ENCODE data around the gene LBHD2.

The LBHD2 gene

DNA sequence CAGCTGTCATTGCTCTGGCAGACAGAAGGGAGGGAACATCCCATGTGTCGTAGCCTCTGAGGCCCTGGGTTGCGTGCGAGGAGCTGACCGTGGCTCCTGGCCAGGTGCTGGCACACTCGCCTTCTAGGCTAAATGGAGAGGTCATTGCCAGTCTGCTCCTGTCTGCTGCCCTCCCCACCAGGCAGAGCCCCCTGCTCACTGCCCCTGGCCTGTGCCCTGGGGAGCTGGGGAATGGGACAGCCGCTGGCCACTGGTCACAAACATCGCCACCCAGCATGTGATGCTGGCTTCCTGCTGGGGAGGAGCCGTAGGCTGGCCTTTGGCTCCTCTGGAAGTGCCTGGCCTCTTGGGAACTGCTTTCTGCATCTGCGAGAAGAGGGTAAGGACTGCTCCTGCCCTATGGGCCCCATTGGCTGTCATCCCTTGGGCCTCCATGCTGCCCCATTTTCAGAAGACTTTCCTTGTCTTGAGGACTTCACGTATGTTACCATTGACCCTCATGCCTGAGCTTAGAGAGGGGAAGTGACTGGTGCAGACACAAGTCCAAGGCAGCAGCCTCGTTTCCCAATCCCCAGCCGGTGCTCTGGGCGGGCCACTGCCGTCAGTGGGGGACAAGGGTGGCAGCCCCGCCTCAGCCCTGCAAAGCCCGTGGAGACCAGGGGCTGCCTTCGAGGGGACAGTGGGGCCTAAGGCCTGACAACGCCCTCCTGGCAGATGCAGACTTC is 37.3 kb downstream of the LBHD2 start:
- peaks cover 5% of the 10 kb centered on the region for H3K79me1 ChIP-seq (ENCODE audit: low read length)
- H3K4ac ChIP-seq (ENCODE audit: low read depth, low read length), result no peak overlapping the region
- no peaks in the 10 kb centered on the region for H3K36me3 ChIP-seq (ENCODE audit: control insufficient read depth, insufficient read depth, low read length)
- no peak overlapping the region for H2BK120ac ChIP-seq (ENCODE audit: low read depth, low read length)
- no peak overlapping the region for H3K18ac ChIP-seq (ENCODE audit: low read length)
- H3K56ac ChIP-seq (ENCODE audit: low read length), result peak overlapping the region; percentile 61
- no peak for DNase-seq
- no peak overlapping the region for H4K8ac ChIP-seq (ENCODE audit: low read depth, low read length)
- H3K27ac ChIP-seq (ENCODE audit: low read depth, low read length), result peak overlapping the region; percentile 7
- no peak overlapping the region for H2BK15ac ChIP-seq (replicated peaks; ENCODE audit: low read depth)
- H3K79me2 ChIP-seq (ENCODE audit: control insufficient read depth, insufficient read depth, low read length), result peaks cover 1% of the 10 kb centered on the region
- no peak overlapping the region for H4K5ac ChIP-seq (ENCODE audit: low read length)
- no peaks in the 10 kb centered on the region for H3K27me3 ChIP-seq (ENCODE audit: insufficient read depth, low read length, poor library complexity)
- H2AK5ac ChIP-seq (ENCODE audit: low read length), result no peak overlapping the region
- H3K23ac ChIP-seq (ENCODE audit: low read length), result no peak overlapping the region
- H3K4me3 ChIP-seq (ENCODE audit: low read length), result no peak overlapping the region
- peak overlapping the region; percentile 20 for H3K9ac ChIP-seq (ENCODE audit: low read length)
- no peak overlapping the region for H3K4me2 ChIP-seq (ENCODE audit: low read length)
- H3K4me1 ChIP-seq (ENCODE audit: control insufficient read depth, low read depth, low read length), result peaks cover 10% of the 10 kb centered on the region
- WGBS (ENCODE audit: extremely low coverage, insufficient coverage, low lambda C conversion rate), result no CpG with 5 or more reads among the region's 18 CpGs
- no peak overlapping the region for H2BK5ac ChIP-seq (ENCODE audit: low read length)

GRCh38 chr14:103121846-103122584 is 38.0 kb downstream of the LBHD2 start:
- Histone ChIP-seq H3K36me3 (ENCODE audit: control insufficient read depth, insufficient read depth, low read length) (no peaks in the 10 kb centered on the region), H3K9ac (ENCODE audit: low read length) (peak overlapping the region; percentile 83), H2BK120ac (ENCODE audit: low read depth, low read length) (no peak overlapping the region), H3K27ac (ENCODE audit: low read depth, low read length) (peak overlapping the region; percentile 98), H3K79me2 (ENCODE audit: control insufficient read depth, insufficient read depth, low read length) (peaks cover 1% of the 10 kb centered on the region), H4K5ac (ENCODE audit: low read length) (no peak overlapping the region), H2BK5ac (ENCODE audit: low read length) (peak overlapping the region; percentile 85), H3K56ac (ENCODE audit: low read length) (peak overlapping the region; percentile 85), H3K27me3 (ENCODE audit: insufficient read depth, low read length, poor library complexity) (no peaks in the 10 kb centered on the region), H3K4me3 (ENCODE audit: low read length) (no peak overlapping the region), H4K8ac (ENCODE audit: low read depth, low read length) (no peak overlapping the region), H3K23ac (ENCODE audit: low read length) (peak overlapping the region; percentile 86), H3K18ac (ENCODE audit: low read length) (peak overlapping the region; percentile 91), H3K4ac (ENCODE audit: low read depth, low read length) (no peak overlapping the region), H3K4me2 (ENCODE audit: low read length) (peak overlapping the region; percentile 53), H2BK15ac (replicated peaks; ENCODE audit: low read depth) (no peak overlapping the region), H2AK5ac (ENCODE audit: low read length) (no peak overlapping the region), H3K4me1 (ENCODE audit: control insufficient read depth, low read depth, low read length) (peaks cover 10% of the 10 kb centered on the region), H3K79me1 (ENCODE audit: low read length) (peaks cover 5% of the 10 kb centered on the region)
- no CpG with 5 or more reads among the region's 23 CpGs for WGBS (ENCODE audit: extremely low coverage, insufficient coverage, low lambda C conversion rate)
- DNase-seq, result peak; percentile 92

GRCh38 chr14:103122585-103122946 is 38.6 kb downstream of the LBHD2 start:
- WGBS (ENCODE audit: extremely low coverage, insufficient coverage, low lambda C conversion rate), result no CpG with 5 or more reads among the region's 15 CpGs
- Histone ChIP-seq H3K56ac (ENCODE audit: low read length) (peak overlapping the region; percentile 85), H3K4me1 (ENCODE audit: control insufficient read depth, low read depth, low read length) (peaks cover 10% of the 10 kb centered on the region), H2AK5ac (ENCODE audit: low read length) (no peak overlapping the region), H3K36me3 (ENCODE audit: control insufficient read depth, insufficient read depth, low read length) (no peaks in the 10 kb centered on the region), H3K27me3 (ENCODE audit: insufficient read depth, low read length, poor library complexity) (no peaks in the 10 kb centered on the region), H2BK15ac (replicated peaks; ENCODE audit: low read depth) (no peak overlapping the region), H3K18ac (ENCODE audit: low read length) (peak overlapping the region; percentile 91), H2BK5ac (ENCODE audit: low read length) (peak overlapping the region; percentile 85), H3K27ac (ENCODE audit: low read depth, low read length) (peak overlapping the region; percentile 98), H3K23ac (ENCODE audit: low read length) (peak overlapping the region; percentile 95), H3K4ac (ENCODE audit: low read depth, low read length) (peak overlapping the region; percentile 76), H2BK120ac (ENCODE audit: low read depth, low read length) (peak overlapping the region; percentile 5), H3K4me2 (ENCODE audit: low read length) (peak overlapping the region; percentile 39), H3K79me2 (ENCODE audit: control insufficient read depth, insufficient read depth, low read length) (peaks cover 1% of the 10 kb centered on the region), H4K5ac (ENCODE audit: low read length) (no peak overlapping the region), H4K8ac (ENCODE audit: low read depth, low read length) (no peak overlapping the region), H3K4me3 (ENCODE audit: low read length) (no peak overlapping the region), H3K79me1 (ENCODE audit: low read length) (peaks cover 5% of the 10 kb centered on the region), H3K9ac (ENCODE audit: low read length) (peak overlapping the region; percentile 83)
- no peak for DNase-seq

DNA sequence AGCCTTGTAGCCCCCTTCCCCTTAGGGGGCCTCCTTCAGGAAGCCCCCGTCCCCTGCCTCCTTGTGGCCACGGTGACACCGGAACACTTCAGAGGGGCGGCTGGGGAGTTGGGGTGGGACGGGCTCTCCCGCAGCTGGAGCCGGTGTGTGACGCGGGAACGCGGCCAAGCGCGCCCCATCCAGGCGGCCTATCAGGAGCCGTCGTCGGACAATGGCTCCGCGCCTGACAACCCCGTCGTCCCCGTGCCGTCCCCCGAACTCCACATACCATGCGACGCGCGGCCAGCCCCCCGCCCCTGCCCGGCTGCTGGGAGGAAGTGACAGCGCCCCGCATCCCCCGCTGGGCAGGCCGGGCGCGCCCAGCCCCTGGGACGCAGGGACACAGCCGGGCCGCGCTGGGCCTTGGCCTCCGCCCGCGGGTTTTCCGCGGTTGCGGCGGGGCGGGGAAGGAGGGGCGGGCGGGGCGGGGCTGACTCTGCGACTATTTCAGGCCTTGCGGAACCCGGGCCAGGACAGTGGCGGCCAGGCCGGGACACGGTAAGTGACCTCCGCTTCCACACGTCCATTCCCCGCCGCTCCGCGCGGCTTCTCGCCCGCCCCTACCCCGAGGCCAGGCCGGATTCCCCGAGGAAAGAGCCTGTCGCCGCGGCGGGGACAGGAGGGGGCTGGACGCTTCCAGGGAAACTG is 39.1 kb downstream of the LBHD2 start, which contains the start of gene TNFAIP2:
Gene TNFAIP2, plus strand, starts transcription at position 515 of the 687 bp plus-strand sequence. CDS start 2,997 bp downstream, outside the sequence.
- H3K27ac ChIP-seq (ENCODE audit: low read depth, low read length), result peak within 1 kb of the TSS; percentile 98
- DNase-seq, result peak; percentile 77

GRCh38 chr14:103123634-103124500 is 39.9 kb downstream of the LBHD2 start:
- Histone ChIP-seq H3K4me3 (ENCODE audit: low read length) (peak overlapping the region; percentile 3), H2AK5ac (ENCODE audit: low read length) (peak overlapping the region; percentile 29), H3K79me1 (ENCODE audit: low read length) (peaks cover 5% of the 10 kb centered on the region), H2BK120ac (ENCODE audit: low read depth, low read length) (no peak overlapping the region), H3K36me3 (ENCODE audit: control insufficient read depth, insufficient read depth, low read length) (no peaks in the 10 kb centered on the region), H3K27ac (ENCODE audit: low read depth, low read length) (peak overlapping the region; percentile 60), H4K5ac (ENCODE audit: low read length) (no peak overlapping the region), H4K8ac (ENCODE audit: low read depth, low read length) (no peak overlapping the region), H3K4me2 (ENCODE audit: low read length) (peak overlapping the region; percentile 47), H3K79me2 (ENCODE audit: control insufficient read depth, insufficient read depth, low read length) (peaks cover 1% of the 10 kb centered on the region), H3K27me3 (ENCODE audit: insufficient read depth, low read length, poor library complexity) (no peaks in the 10 kb centered on the region), H2BK15ac (replicated peaks; ENCODE audit: low read depth) (no peak overlapping the region), H3K4me1 (ENCODE audit: control insufficient read depth, low read depth, low read length) (peaks cover 10% of the 10 kb centered on the region), H3K23ac (ENCODE audit: low read length) (peak overlapping the region; percentile 16), H3K56ac (ENCODE audit: low read length) (peak overlapping the region; percentile 85), H3K9ac (ENCODE audit: low read length) (peak overlapping the region; percentile 61), H3K4ac (ENCODE audit: low read depth, low read length) (peak overlapping the region; percentile 74), H2BK5ac (ENCODE audit: low read length) (no peak overlapping the region), H3K18ac (ENCODE audit: low read length) (peak overlapping the region; percentile 82)
- DNase-seq, result no peak
- WGBS (ENCODE audit: extremely low coverage, insufficient coverage, low lambda C conversion rate), result no CpG with 5 or more reads among the region's 48 CpGs

More for the DNA sequence above, 39.1 kb downstream of the LBHD2 start, which contains the start of gene TNFAIP2:
- Histone ChIP-seq H3K23ac (ENCODE audit: low read length) (peak within 1 kb of the TSS; percentile 95), H3K79me1 (ENCODE audit: low read length) (peaks cover 5% of the 10 kb centered on the region), H3K27me3 (ENCODE audit: insufficient read depth, low read length, poor library complexity) (no peaks in the 10 kb centered on the region), H3K4me3 (ENCODE audit: low read length) (peak within 1 kb of the TSS; percentile 3), H2AK5ac (ENCODE audit: low read length) (peak within 1 kb of the TSS; percentile 29), H3K9ac (ENCODE audit: low read length) (peak within 1 kb of the TSS; percentile 83), H2BK15ac (replicated peaks; ENCODE audit: low read depth) (no peak within 1 kb of the TSS), H3K4ac (ENCODE audit: low read depth, low read length) (peak within 1 kb of the TSS; percentile 76), H2BK120ac (ENCODE audit: low read depth, low read length) (peak within 1 kb of the TSS; percentile 5), H3K56ac (ENCODE audit: low read length) (peak within 1 kb of the TSS; percentile 85), H3K18ac (ENCODE audit: low read length) (peak within 1 kb of the TSS; percentile 91), H4K8ac (ENCODE audit: low read depth, low read length) (no peak within 1 kb of the TSS), H4K5ac (ENCODE audit: low read length) (no peak within 1 kb of the TSS), H3K36me3 (ENCODE audit: control insufficient read depth, insufficient read depth, low read length) (no peaks in the 10 kb centered on the region), H2BK5ac (ENCODE audit: low read length) (peak within 1 kb of the TSS; percentile 85), H3K79me2 (ENCODE audit: control insufficient read depth, insufficient read depth, low read length) (peaks cover 1% of the 10 kb centered on the region), H3K4me1 (ENCODE audit: control insufficient read depth, low read depth, low read length) (peaks cover 10% of the 10 kb centered on the region), H3K4me2 (ENCODE audit: low read length) (peak within 1 kb of the TSS; percentile 47)
- no CpG with 5 or more reads among the region's 74 CpGs for WGBS (ENCODE audit: extremely low coverage, insufficient coverage, low lambda C conversion rate)

Measured in mesendoderm (in vitro differentiated cells).